Sigmoid colon (tissue), 7 donors: ENCODE data around the gene ZNF322. TPM values are rescaled to one million over a fixed set of nuclear protein-coding genes. Genes with fewer than 3 reads are reported as not detected.

Experiments
- DNase-seq: peaks from one replicate; pipeline ENCODE4 v3.0.0-alpha.2; 2019
- H3K27ac ChIP-seq, 4 donors: fragments of 200-600 bp; sonication (generic); one replicate each; pipeline ENCODE4 v1.5.1; 2016 to 2019; ENCODE audit warnings: mild to moderate bottlenecking in 1 of 4
- H3K27me3 ChIP-seq, 3 donors: fragments of 200-600 bp; sonication (generic); one replicate each; pipeline ENCODE4 v1.5.1; 2019; ENCODE audit warnings: mild to moderate bottlenecking in 1 of 3
- H3K36me3 ChIP-seq, 4 donors: fragments of 200-600 bp; sonication (generic); one replicate each; pipeline ENCODE4 v1.5.1; 2016 to 2019
- H3K4me1 ChIP-seq, 4 donors: fragments of 200-600 bp; sonication (generic); one replicate each; pipeline ENCODE4 v1.5.1; 2017 to 2019
- H3K4me3 ChIP-seq, 4 donors: fragments of 200-600 bp; sonication (generic); one replicate each; pipeline ENCODE4 v1.5.1; 2017 to 2019; ENCODE audit warnings: mild to moderate bottlenecking in 2 of 4, moderate library complexity in 1 of 4
- H3K9me3 ChIP-seq, 4 donors: fragments of 200-600 bp in 3 of 4; sonication (generic) in 3 of 4; one replicate each; pipeline versions ENCODE4 v1.5.1 to v1.6.1; 2013 to 2019
- EP300 ChIP-seq, 4 donors: sonication (generic); formaldehyde crosslinking; IDR thresholded peaks; one replicate each; pipeline ENCODE4 v1.6.1; 2017; ENCODE audit warnings: antibody characterized with exemption in 4 of 4
- POLR2A ChIP-seq, 2 donors: fragments of 450-650 bp; IDR thresholded peaks; one replicate each; pipeline ENCODE4 v1.6.1; 2016; ENCODE audit warnings: antibody characterized with exemption in 2 of 2, mild to moderate bottlenecking in 2 of 2, moderate library complexity in 2 of 2
- POLR2AphosphoS5 ChIP-seq, 4 donors: sonication (generic); formaldehyde crosslinking; IDR thresholded peaks; one replicate each; pipeline ENCODE4 v1.6.1; 2017; ENCODE audit warnings: antibody characterized with exemption in 4 of 4
- whole genome bisulfite sequencing, 2 donors: extraction: QIAGEN DNeasy Blood & Tissue Kit; methylation state at CpG; one replicate each; pipeline ENCODE4 v1.1.7; 2013; 5-methylcytosine and 5-hydroxymethylcytosine counted together
- intact Hi-C: fragments of 100-400 bp; cut with DNase I; formaldehyde crosslinking; loops from one replicate; pipeline ENCODE4 v1.15.1; 2023
- polyA plus RNA-seq, 3 donors: library from polyadenylated mRNA; stranded (reverse); fragments of 200-250 nt; gene quantifications; one replicate each; pipeline ENCODE4 v1.2.3, GENCODE V29; 2013
- total RNA-seq, 4 donors: library from RNA; depleted of rRNA; stranded (reverse); fragments of >200 nt; gene quantifications; one replicate each; pipeline ENCODE4 v1.1.0, GENCODE V29; 2016
- TF ChIP-seq, protein P1 (sequence below), 4 experiments: fragments of 450-650 bp in 3 of 4; fragments of 200-600 bp in 1 of 4; IDR thresholded peaks; one replicate each; pipeline ENCODE4 v1.5.1; 2016 to 2019; ENCODE audit warnings: antibody characterized with exemption in 4 of 4, mild to moderate bottlenecking in 3 of 4, moderate library complexity in 2 of 4
- donor health status: healthy with polysubstance abuse.
- donor health status: Bipolar disorder and iron deficiency.
- donor health status: healthy.

Gene ZNF322
- total and polyA plus RNA-seq, 7 donors = 6.5 to 21.8 (median 15.6) TPM

DNA sequence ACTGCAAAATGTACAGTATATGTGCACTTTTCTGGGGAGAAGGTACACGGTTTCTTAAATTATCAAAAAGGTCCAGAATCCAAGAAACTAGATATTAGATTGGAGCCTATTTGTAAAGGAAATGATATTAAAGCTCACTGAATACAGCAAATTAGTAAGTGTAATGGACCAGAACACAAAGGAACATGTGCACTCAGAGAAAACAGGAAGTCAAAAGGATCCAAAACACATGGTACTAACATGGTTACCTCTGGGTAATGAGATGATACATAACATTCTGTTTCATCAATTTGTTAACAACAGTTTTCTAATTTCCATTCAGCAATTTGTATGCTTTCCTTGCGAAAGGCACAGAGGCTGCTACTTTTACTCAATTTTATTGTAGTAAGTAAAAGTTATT lies 18.7 kb downstream of the ZNF322 start:
- no peaks in the 10 kb centered on the region for H3K4me1 ChIP-seq
- no peak overlapping the region for H3K27ac ChIP-seq
- 96 to 97% methylated on average over 2 of the region's 2 CpGs for WGBS, 2 donors

DNA sequence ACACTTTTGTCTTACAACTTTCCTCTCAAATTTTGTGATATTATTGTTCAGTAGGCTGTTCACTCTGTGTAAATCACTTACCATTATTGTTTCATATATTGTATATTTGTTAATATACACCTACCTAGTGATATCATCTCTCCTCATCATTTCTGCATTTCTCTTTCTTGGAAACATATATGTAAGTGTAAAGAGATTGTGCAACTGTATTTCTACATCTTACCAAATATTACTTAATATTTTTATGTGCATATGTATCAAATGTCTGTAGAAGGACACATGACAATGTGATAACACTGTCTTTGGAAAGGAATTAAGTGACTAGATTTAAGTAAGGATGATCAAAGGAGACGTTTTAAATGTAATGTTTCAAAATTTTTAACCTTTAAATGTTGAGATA lies 30.2 kb downstream of the ZNF322 start:
- Histone ChIP-seq H3K9me3 (peaks cover 0 to 3% (median 1%) of the 10 kb centered on the region in 4 donors), H3K4me1 (no peaks in the 10 kb centered on the region), H3K36me3 (peaks cover 0 to 11% (median 0%) of the 10 kb centered on the region in 4 donors), H3K27me3 (no peaks in the 10 kb centered on the region), H3K4me3 (no peak overlapping the region), H3K27ac (no peak overlapping the region)
- intact Hi-C loops = no loop called here
- DNase-seq = no peak
- WGBS, 2 donors = 43 to 58% methylated on average over 1 of the region's 1 CpG
- no peak for TF ChIP-seq EP300 (IDR thresholded peaks at IDR 0.05)
- TF ChIP-seq POLR2AphosphoS5 (IDR thresholded peaks at IDR 0.05) = no peak
- TF ChIP-seq, protein P1, sequence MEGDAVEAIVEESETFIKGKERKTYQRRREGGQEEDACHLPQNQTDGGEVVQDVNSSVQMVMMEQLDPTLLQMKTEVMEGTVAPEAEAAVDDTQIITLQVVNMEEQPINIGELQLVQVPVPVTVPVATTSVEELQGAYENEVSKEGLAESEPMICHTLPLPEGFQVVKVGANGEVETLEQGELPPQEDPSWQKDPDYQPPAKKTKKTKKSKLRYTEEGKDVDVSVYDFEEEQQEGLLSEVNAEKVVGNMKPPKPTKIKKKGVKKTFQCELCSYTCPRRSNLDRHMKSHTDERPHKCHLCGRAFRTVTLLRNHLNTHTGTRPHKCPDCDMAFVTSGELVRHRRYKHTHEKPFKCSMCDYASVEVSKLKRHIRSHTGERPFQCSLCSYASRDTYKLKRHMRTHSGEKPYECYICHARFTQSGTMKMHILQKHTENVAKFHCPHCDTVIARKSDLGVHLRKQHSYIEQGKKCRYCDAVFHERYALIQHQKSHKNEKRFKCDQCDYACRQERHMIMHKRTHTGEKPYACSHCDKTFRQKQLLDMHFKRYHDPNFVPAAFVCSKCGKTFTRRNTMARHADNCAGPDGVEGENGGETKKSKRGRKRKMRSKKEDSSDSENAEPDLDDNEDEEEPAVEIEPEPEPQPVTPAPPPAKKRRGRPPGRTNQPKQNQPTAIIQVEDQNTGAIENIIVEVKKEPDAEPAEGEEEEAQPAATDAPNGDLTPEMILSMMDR (IDR thresholded peaks at IDR 0.05) = no peak
- TF ChIP-seq POLR2A (IDR thresholded peaks at IDR 0.05) = no peak

More for the DNA sequence above, 18.7 kb downstream of the ZNF322 start:
- H3K27me3 ChIP-seq = no peaks in the 10 kb centered on the region
- intact Hi-C loops = no loop called here
- no peak for DNase-seq
- TF ChIP-seq POLR2AphosphoS5 (IDR thresholded peaks at IDR 0.05) (no peak), EP300 (IDR thresholded peaks at IDR 0.05) (no peak), POLR2A (IDR thresholded peaks at IDR 0.05) (no peak)
- TF ChIP-seq, protein P1 (IDR thresholded peaks at IDR 0.05) = no peak
- no peak overlapping the region for H3K4me3 ChIP-seq
- peaks cover 0 to 10% (median 0%) of the 10 kb centered on the region in 4 donors for H3K9me3 ChIP-seq
- peaks cover 12 to 58% (median 30%) of the 10 kb centered on the region in 4 donors for H3K36me3 ChIP-seq

DNA sequence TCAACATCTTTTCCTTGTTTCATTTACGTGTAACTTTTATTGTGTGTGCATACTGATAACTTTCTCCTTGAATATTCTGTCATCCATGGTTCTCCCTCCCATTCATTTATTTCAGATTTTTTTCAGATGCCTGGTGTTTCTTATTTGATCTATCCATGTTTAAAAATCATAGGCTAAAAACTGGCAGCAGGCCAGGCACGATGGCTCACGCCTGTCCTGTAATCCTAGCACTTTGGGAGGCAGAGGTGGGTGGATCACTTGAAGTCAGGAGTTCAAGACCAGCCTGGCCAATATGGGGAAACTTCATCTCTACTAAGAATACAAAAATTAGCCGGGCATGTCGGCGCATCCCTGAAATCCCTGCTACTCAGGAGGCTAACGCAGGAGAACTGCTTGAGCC lies 31.7 kb downstream of the ZNF322 start:
- H3K27ac ChIP-seq = no peak overlapping the region
- TF ChIP-seq, protein P1 (IDR thresholded peaks at IDR 0.05) = no peak
- no peak for TF ChIP-seq EP300 (IDR thresholded peaks at IDR 0.05)
- no peak for TF ChIP-seq POLR2A (IDR thresholded peaks at IDR 0.05)
- TF ChIP-seq POLR2AphosphoS5 (IDR thresholded peaks at IDR 0.05) = no peak
- WGBS, 2 donors = 68 to 82% methylated on average over 7 of the region's 7 CpGs

DNA sequence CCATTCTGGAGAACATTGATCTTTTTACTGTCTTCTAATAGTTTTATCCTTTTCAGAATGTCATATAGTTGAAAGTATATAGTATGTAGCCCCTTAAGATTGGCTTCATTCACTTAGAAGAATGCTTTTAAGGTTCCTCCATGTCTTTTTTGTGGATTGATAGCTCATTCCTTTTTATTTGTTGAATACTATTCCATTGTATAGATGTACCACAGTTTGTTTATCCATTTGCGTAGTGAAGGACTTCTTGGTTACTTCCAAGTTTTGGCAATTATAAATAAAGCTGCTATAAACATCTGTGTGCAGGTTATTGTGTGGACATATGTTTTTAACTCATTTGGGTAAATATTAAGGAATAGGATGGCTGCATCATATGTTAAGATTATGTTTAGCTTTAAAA lies 35.0 kb downstream of the ZNF322 start:
- peaks cover 0 to 6% (median 1%) of the 10 kb centered on the region in 4 donors for H3K9me3 ChIP-seq
- H3K4me3 ChIP-seq = no peak overlapping the region
- no peaks in the 10 kb centered on the region for H3K4me1 ChIP-seq
- no peaks in the 10 kb centered on the region for H3K36me3 ChIP-seq
- H3K27me3 ChIP-seq = peaks cover 0 to 16% (median 0%) of the 10 kb centered on the region in 3 donors
- WGBS, 2 donors = 84% methylated on average over 1 of the region's 1 CpG
- intact Hi-C loops = no loop called here
- no peak for DNase-seq
- H3K27ac ChIP-seq = no peak overlapping the region
- TF ChIP-seq POLR2AphosphoS5 (IDR thresholded peaks at IDR 0.05) = no peak

More for the DNA sequence above, 31.7 kb downstream of the ZNF322 start:
- no peak for DNase-seq
- Histone ChIP-seq H3K4me1 (no peaks in the 10 kb centered on the region), H3K27me3 (no peaks in the 10 kb centered on the region), H3K4me3 (no peak overlapping the region), H3K9me3 (peaks cover 0 to 6% (median 1%) of the 10 kb centered on the region in 4 donors), H3K36me3 (no peaks in the 10 kb centered on the region)
- intact Hi-C loops = no loop called here

DNA sequence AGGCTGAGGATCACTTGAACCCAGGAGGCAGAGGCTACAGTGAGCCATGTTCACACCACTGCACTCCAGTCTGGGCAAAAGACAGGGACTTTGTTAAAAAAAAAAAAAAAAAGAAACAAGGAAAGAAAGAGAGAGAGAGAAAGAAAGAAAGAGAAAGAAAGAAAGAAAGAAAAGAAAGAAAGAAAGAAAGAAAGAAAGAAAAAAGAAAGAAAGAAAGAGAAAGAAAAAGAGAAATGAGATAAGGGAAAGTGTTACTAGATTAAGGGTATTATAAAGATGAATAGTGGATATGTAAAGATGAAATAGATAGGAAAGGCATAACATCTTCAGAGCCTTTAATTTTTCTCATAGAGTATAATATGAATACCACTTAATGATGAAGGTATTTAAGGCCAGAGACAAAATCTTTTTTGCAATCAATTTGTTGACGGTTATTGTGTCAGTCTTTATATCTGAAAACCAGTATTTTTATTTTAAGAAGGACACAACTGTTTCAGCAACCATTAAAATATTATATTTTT lies 36.1 kb downstream of the ZNF322 start:
- no peaks in the 10 kb centered on the region for H3K4me1 ChIP-seq
- TF ChIP-seq, protein P1 (IDR thresholded peaks at IDR 0.05) = no peak
- TF ChIP-seq EP300 (IDR thresholded peaks at IDR 0.05) (no peak), POLR2AphosphoS5 (IDR thresholded peaks at IDR 0.05) (no peak), POLR2A (IDR thresholded peaks at IDR 0.05) (no peak)
- no peak overlapping the region for H3K4me3 ChIP-seq

More for the DNA sequence above, 36.1 kb downstream of the ZNF322 start:
- H3K36me3 ChIP-seq = no peaks in the 10 kb centered on the region
- H3K9me3 ChIP-seq = peaks cover 0 to 8% (median 1%) of the 10 kb centered on the region in 4 donors
- no peak overlapping the region for H3K27ac ChIP-seq
- 0 to 42% methylated on average over 1 of the region's 1 CpG for WGBS, 2 donors
- H3K27me3 ChIP-seq = peaks cover 0 to 17% (median 0%) of the 10 kb centered on the region in 3 donors
- no peak for DNase-seq
- intact Hi-C loops = no loop called here
